Measurements from ENCODE around the gene TAOK1. TPM values are rescaled to one million over a fixed set of nuclear protein-coding genes. Genes with fewer than 3 reads are reported as not detected.

The TAOK1 gene
- polyA plus RNA-seq, 2 of the 4 experiments (the other 2 are of a cell fraction): 18.2 to 46.7 TPM

DNA sequence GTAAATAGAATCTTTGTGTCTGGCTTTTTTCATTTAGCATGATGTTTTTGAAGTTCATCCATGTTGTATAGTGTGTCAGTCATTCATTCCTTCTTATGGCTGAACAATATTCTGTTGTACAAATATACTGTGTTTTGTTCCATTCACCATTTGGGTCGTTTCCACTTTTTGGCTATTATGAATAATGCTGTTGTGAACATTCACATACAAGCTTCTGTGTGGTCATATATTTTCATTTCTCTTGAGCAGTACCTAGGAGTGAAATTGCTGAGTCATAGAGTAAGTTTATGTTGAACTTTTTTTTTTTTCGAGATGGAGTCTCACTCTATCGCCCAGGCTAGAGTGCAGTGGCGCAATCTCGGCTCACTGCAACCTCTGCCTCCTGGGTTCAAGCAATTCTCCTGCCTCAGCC is 32.3 kb upstream of the TAOK1 start:
- 70% methylated on average over 5 of the region's 5 CpGs for WGBS (ENCODE audit: missing lambda C conversion rate)
- ChIA-PET CTCF (interaction anchor here (1.4 to 17.6 kb wide), 2 partner anchors 10 to 241 kb away, joined by 3 to 158 read pairs; no protein-coding TSS in a partner anchor), POLR2A (interaction anchor here (1.6 kb wide), 1 partner anchor 64 kb away, joined by 12 read pairs; the partner anchor contains the start of gene NUFIP2)
- Histone ChIP-seq H3K4me2 (peak overlapping the region; percentile 22; the same call in 1 of the 3 replicates), H3K4me1 (peaks cover 9% of the 10 kb centered on the region), H3K9me3 (no peaks in the 10 kb centered on the region), H3K27ac (peak overlapping the region; percentile 50 to 66), H3K4me3 (no peak overlapping the region)
- DNase-seq (ENCODE audit: low read depth in 1 of 2, low spot score in 1 of 2): no peak
- FAIRE-seq: no peak
- ATAC-seq: peak in 1 of 2 experiments; percentile 34; a peak in 2 of 6 replicates
- no peak for TF ChIP-seq FOSL2 (IDR thresholded peaks at IDR 0.05)
- peak; percentile 42; the same call in 1 of the 2 replicates for TF ChIP-seq FOSL2 (CRISPR knock-in tag; IDR thresholded peaks at IDR 0.05)
- peak in 1 of 2 experiments; percentile 58; a peak in 1 of 4 replicates for TF ChIP-seq CEBPB (IDR thresholded peaks at IDR 0.05)
- peak; percentile 99 for TF ChIP-seq MAFK (IDR thresholded peaks at IDR 0.05; ENCODE audit: partially characterized antibody)
- TF ChIP-seq RCOR1 (IDR thresholded peaks at IDR 0.05; ENCODE audit: low read depth, low read length): no peak
- peak; percentile 96 for TF ChIP-seq NFE2L2 (conservative IDR thresholded peaks at IDR 0.05; ENCODE audit: low read length)

- Histone ChIP-seq H3K4me2 (no peak overlapping the region), H3K27ac (peak overlapping the region; percentile 50 to 66), H3K4me3 (no peak overlapping the region), H3K4me1 (peaks cover 14% of the 10 kb centered on the region), H3K9me3 (no peaks in the 10 kb centered on the region)
- TF ChIP-seq ZNF302 (CRISPR knock-in tag; IDR thresholded peaks at IDR 0.05) (no peak), HOXA7 (CRISPR knock-in tag; IDR thresholded peaks at IDR 0.05) (no peak), RCOR1 (IDR thresholded peaks at IDR 0.05; ENCODE audit: low read depth, low read length) (no peak), HDAC2 (IDR thresholded peaks at IDR 0.05) (no peak), PBX3 (IDR thresholded peaks at IDR 0.05) (no peak)
- 96% methylated on average over 1 of the region's 1 CpG for WGBS (ENCODE audit: missing lambda C conversion rate)
- ATAC-seq: no peak
- FAIRE-seq: no peak
- no peak for DNase-seq (ENCODE audit: low read depth in 1 of 2, low spot score in 1 of 2)
- ChIA-PET POLR2A (no interaction called here), CTCF (interaction anchor here (17.6 kb wide), 1 partner anchor 9 kb away, joined by 158 read pairs; no protein-coding TSS in a partner anchor)
Measured at GRCh38 chr17:29358416-29358815, 31.7 kb upstream of the TAOK1 start.

GRCh38 chr17:29359777-29360176 is 30.4 kb upstream of the TAOK1 start:
- ATAC-seq (no peak), FAIRE-seq (no peak), DNase-seq (ENCODE audit: low read depth in 1 of 2, low spot score in 1 of 2) (no peak)
- no peak overlapping the region for H3K27ac ChIP-seq
- no peak overlapping the region for H3K4me3 ChIP-seq
- 95% methylated on average over 3 of the region's 3 CpGs for WGBS (ENCODE audit: missing lambda C conversion rate)
- no peaks in the 10 kb centered on the region for H3K9me3 ChIP-seq
- ChIA-PET POLR2A (interaction anchor here (0.7 to 1.0 kb wide), 2 partner anchors 66 to 234 kb away, joined by 3 read pairs; partner anchors contain the start of gene NUFIP2), CTCF (interaction anchor here (0.6 to 17.6 kb wide), 4 partner anchors 8 to 258 kb away, joined by 3 to 158 read pairs (median 4); no protein-coding TSS in a partner anchor)
- no peak overlapping the region for H3K4me2 ChIP-seq
- H3K4me1 ChIP-seq: peaks cover 17% of the 10 kb centered on the region
- TF ChIP-seq TFCP2L1 (CRISPR knock-in tag; IDR thresholded peaks at IDR 0.05) (no peak), SREBF2 (IDR thresholded peaks at IDR 0.05) (no peak), KDM1A (IDR thresholded peaks at IDR 0.05; ENCODE audit: low read depth) (no peak), FOSB (CRISPR knock-in tag; IDR thresholded peaks at IDR 0.05) (no peak), NPAS2 (CRISPR knock-in tag; IDR thresholded peaks at IDR 0.05; ENCODE audit: borderline replicate concordance) (no peak), EHF (CRISPR knock-in tag; IDR thresholded peaks at IDR 0.05) (no peak), CHD4 (IDR thresholded peaks at IDR 0.05; ENCODE audit: borderline replicate concordance) (no peak), HOXA7 (CRISPR knock-in tag; IDR thresholded peaks at IDR 0.05) (no peak), RFX5 (IDR thresholded peaks at IDR 0.05) (no peak), MAZ (IDR thresholded peaks at IDR 0.05; ENCODE audit: borderline replicate concordance, low read depth, low read length) (no peak), SMC3 (IDR thresholded peaks at IDR 0.05) (no peak), GATA3 (IDR thresholded peaks at IDR 0.05; ENCODE audit: borderline replicate concordance) (no peak), ZNF302 (CRISPR knock-in tag; IDR thresholded peaks at IDR 0.05) (no peak), MAFK (IDR thresholded peaks at IDR 0.05; ENCODE audit: partially characterized antibody) (no peak), HDAC2 (IDR thresholded peaks at IDR 0.05) (no peak)
- TF ChIP-seq, protein P1, sequence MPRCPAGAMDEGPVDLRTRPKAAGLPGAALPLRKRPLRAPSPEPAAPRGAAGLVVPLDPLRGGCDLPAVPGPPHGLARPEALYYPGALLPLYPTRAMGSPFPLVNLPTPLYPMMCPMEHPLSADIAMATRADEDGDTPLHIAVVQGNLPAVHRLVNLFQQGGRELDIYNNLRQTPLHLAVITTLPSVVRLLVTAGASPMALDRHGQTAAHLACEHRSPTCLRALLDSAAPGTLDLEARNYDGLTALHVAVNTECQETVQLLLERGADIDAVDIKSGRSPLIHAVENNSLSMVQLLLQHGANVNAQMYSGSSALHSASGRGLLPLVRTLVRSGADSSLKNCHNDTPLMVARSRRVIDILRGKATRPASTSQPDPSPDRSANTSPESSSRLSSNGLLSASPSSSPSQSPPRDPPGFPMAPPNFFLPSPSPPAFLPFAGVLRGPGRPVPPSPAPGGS (IDR thresholded peaks at IDR 0.05): no peak
- TF ChIP-seq, protein P2, sequence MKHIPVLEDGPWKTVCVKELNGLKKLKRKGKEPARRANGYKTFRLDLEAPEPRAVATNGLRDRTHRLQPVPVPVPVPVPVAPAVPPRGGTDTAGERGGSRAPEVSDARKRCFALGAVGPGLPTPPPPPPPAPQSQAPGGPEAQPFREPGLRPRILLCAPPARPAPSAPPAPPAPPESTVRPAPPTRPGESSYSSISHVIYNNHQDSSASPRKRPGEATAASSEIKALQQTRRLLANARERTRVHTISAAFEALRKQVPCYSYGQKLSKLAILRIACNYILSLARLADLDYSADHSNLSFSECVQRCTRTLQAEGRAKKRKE (CRISPR knock-in tag; IDR thresholded peaks at IDR 0.05; ENCODE audit: low read depth): no peak
- TF ChIP-seq, protein P3, sequence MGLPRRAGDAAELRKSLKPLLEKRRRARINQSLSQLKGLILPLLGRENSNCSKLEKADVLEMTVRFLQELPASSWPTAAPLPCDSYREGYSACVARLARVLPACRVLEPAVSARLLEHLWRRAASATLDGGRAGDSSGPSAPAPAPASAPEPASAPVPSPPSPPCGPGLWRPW (IDR thresholded peaks at IDR 0.05): no peak
- TF ChIP-seq, protein P4, sequence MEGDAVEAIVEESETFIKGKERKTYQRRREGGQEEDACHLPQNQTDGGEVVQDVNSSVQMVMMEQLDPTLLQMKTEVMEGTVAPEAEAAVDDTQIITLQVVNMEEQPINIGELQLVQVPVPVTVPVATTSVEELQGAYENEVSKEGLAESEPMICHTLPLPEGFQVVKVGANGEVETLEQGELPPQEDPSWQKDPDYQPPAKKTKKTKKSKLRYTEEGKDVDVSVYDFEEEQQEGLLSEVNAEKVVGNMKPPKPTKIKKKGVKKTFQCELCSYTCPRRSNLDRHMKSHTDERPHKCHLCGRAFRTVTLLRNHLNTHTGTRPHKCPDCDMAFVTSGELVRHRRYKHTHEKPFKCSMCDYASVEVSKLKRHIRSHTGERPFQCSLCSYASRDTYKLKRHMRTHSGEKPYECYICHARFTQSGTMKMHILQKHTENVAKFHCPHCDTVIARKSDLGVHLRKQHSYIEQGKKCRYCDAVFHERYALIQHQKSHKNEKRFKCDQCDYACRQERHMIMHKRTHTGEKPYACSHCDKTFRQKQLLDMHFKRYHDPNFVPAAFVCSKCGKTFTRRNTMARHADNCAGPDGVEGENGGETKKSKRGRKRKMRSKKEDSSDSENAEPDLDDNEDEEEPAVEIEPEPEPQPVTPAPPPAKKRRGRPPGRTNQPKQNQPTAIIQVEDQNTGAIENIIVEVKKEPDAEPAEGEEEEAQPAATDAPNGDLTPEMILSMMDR (IDR thresholded peaks at IDR 0.05): no peak
